Large intestine (tissue), 3 donors: Measurements from ENCODE around the gene HOXC10. TPM values are rescaled to one million over a fixed set of nuclear protein-coding genes. Genes with fewer than 3 reads are reported as not detected.

ENCODE experiments used
- DNase-seq, 2 donors: peaks; one replicate each; pipeline versions ENCODE4 v3.0.0 to v3.0.0-alpha.2; 2013
- H3K27ac ChIP-seq: one replicate; pipeline ENCODE4 v1.5.1; 2013; ENCODE audit warnings: low read length
- H3K27me3 ChIP-seq: 2 replicates; pipeline ENCODE4 v1.6.1; 2013; ENCODE audit warnings: low read length; ENCODE audit not compliant: control insufficient read depth, insufficient read depth
- H3K36me3 ChIP-seq: 2 replicates; pipeline ENCODE4 v1.6.1; 2013; ENCODE audit warnings: low read length; ENCODE audit not compliant: control insufficient read depth, insufficient read depth
- H3K4me1 ChIP-seq: one replicate; pipeline ENCODE4 v1.6.1; 2013; ENCODE audit warnings: low read length; ENCODE audit not compliant: control insufficient read depth, insufficient read depth
- H3K4me3 ChIP-seq: one replicate; pipeline ENCODE4 v1.5.1; 2013; ENCODE audit warnings: low read length
- H3K9me3 ChIP-seq: one replicate; pipeline ENCODE4 v1.6.1; 2013; ENCODE audit warnings: mild to moderate bottlenecking, low read depth, low read length, moderate library complexity; ENCODE audit not compliant: control insufficient read depth
- WGBS: methylation state at CpG from one replicate; pipeline ENCODE4 v1.1.5; 2013; ENCODE audit warnings: low lambda C conversion rate; ENCODE audit not compliant: insufficient coverage; 5-methylcytosine and 5-hydroxymethylcytosine counted together
- polyA plus RNA-seq: library from polyadenylated mRNA; unstranded; fragments of 120-200 nt; gene quantifications from one replicate; pipeline ENCODE4 v1.2.1, GENCODE V29; 2013

Gene HOXC10
- polyA plus RNA-seq, 1 donor: 0.19 TPM

DNA sequence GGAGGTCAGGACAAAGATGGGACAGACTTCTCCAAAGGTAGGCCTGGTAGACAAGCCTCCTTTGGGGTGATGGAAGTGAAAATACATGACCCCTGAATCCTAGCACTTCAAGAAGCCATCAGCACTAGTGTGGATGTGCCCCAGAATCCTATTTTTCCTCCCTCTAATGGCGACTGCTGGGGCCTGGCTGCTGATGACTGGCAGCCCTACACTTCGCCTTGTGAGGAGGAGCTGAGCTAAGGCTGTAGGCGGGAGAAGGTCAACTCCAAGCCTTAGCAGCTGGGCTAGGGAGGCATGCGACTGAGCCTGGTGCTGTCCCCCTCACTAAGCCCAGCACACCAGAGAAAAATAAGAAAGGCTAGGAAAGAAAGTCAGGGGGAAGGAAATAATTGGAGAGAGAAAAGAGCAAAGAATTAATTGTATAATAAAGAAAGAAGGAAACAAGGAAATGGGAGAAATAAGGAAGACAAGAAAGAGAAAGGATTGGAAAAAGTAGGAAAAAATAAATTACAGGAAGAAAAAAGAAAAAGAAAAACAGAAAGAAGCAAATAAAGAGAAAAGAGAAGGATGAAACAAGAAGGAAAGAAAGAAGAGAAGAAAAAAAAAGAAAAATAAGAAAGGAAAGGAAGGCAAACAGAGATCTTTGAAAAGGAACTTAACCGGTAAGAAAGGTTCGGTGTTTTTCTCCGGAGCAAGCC, 4.7 kb upstream of the HOXC10 start:
- H3K36me3 ChIP-seq: no peaks in the 10 kb centered on the region
- H3K4me3 ChIP-seq: no peak overlapping the region
- 69% methylated on average over 4 of the region's 7 CpGs for WGBS
- DNase-seq: no peak
- H3K9me3 ChIP-seq: peaks cover 15% of the 10 kb centered on the region
- H3K4me1 ChIP-seq: peaks cover 26% of the 10 kb centered on the region
- H3K27ac ChIP-seq: no peak overlapping the region
- H3K27me3 ChIP-seq: peaks cover 93% of the 10 kb centered on the region

- Histone ChIP-seq H3K27me3 (peaks cover 93% of the 10 kb centered on the region), H3K4me1 (peaks cover 26% of the 10 kb centered on the region), H3K27ac (no peak overlapping the region), H3K36me3 (no peaks in the 10 kb centered on the region), H3K9me3 (peaks cover 14% of the 10 kb centered on the region), H3K4me3 (no peak overlapping the region)
- WGBS: 67% methylated on average over 1 of the region's 15 CpGs
- no peak for DNase-seq
Observed at GRCh38 chr12:53980802-53981496, 4.0 kb upstream of the HOXC10 start.

DNA sequence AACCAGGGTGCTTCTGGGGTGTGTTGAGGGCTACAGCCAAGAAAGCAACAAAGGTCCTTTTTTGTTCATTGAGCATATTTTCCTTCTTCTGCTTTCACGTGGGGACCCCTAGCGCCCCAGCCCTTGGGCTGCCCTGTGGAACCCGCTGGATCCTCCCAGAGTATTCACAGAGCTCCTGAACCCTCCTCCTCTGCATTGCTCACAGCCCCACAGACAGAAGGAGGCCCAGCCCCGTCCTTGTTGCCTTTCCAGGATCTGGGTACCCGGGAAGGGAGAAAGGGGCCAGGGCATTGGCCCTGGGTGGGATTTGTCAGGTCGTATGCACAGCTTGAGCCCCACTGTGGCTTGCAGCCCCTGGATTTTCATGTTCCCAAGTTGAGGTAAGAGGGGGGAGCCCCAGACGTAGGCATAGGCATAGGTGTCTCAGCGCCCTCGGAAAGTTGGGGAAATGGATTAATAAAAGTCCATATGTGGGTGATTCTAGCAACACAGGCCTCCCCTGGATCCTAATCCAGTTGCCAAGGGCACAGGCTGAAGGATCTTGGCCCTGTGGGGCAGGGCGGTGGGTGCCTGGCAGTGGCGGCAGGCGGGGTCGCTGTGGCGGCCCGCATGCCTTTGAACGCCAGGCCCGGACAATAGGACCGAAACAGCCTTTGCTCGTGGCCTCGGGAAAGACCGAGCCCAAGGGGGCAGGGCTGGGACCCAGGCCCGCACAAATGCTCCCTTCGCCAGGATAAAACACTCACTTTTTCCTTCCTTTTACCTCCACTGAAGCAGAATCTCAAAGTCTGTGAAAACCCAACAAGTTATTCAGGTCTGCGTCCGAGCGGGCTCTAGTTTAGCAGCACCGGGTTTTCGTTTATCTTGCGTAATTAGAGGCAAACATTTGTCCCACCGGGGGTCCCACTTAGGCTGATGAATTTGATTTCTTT, 3.0 kb upstream of the HOXC10 start:
- DNase-seq: no peak
- no peak overlapping the region for H3K27ac ChIP-seq
- H3K36me3 ChIP-seq: no peaks in the 10 kb centered on the region
- peaks cover 93% of the 10 kb centered on the region for H3K27me3 ChIP-seq
- peaks cover 30% of the 10 kb centered on the region for H3K4me1 ChIP-seq
- H3K9me3 ChIP-seq: peaks cover 13% of the 10 kb centered on the region
- 53% methylated on average over 3 of the region's 30 CpGs for WGBS
- H3K4me3 ChIP-seq: no peak overlapping the region

DNA sequence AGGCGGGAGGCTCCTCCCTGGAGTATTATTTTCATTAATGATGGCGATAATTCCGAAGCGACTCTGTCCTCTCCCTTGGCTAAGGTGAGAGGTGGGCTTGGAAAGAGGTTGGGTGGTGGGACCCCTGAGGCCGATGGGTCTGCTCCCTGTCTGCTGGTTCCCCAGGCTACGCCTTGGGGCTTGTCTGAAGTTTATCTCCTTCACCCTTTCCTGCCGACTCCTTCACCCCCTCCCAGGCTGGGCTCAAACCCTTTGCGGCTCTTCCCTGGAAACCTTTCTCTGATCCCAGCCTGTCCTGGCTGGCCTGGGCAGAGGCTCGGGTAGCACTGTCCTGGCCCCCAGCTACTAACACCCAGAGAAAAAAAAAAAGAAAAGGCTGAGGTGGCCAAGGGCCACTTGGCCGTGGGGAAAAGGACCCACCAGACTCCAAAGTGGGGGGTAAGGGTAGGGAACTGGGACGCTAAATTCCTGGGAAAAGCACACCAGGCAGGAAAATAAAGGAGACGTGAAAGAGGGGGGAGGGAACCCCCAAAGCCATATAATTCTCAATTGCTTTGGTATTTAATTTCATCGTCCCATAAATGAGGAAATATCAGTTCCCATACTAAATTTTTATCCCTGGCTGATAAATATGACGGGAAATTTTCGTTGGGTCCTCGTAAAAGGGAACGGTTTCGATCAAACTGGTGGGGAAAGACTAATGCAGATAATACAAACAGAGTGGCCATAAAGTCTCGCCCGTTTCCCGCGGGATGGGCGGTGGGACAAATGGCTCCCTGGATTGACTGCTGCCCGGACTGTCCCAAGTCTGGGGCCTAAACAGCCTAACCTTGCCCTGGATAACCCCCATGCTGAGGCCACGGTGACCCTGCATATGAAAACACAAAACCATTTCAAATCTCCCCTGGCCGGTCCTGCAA, 2.0 kb upstream of the HOXC10 start:
- H3K9me3 ChIP-seq: peaks cover 13% of the 10 kb centered on the region
- H3K4me1 ChIP-seq: peaks cover 33% of the 10 kb centered on the region
- WGBS: 59% methylated on average over 4 of the region's 26 CpGs
- H3K36me3 ChIP-seq: no peaks in the 10 kb centered on the region
- no peak overlapping the region for H3K27ac ChIP-seq
- DNase-seq: no peak
- H3K4me3 ChIP-seq: no peak overlapping the region
- H3K27me3 ChIP-seq: peaks cover 93% of the 10 kb centered on the region

DNA sequence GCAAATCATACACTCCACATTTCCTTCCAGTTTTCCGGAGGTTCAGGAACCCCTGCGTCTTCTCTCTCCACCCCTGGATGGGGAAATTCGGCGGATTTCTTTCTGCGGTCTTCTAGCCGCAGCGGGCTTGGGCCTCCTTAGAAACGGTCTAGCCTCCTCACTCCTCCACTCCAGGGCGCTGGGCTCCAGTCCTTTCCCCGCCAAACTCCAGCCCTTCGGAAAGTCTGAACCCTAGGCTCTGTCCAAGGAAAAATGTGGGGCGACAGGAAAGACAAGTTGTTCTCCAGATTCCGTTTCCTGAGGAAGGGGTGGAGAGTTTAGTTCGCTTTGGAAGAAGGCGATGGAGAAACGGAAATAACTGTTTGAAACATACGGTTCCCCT, 1.4 kb upstream of the HOXC10 start:
- peaks cover 35% of the 10 kb centered on the region for H3K4me1 ChIP-seq
- H3K9me3 ChIP-seq: peaks cover 13% of the 10 kb centered on the region
- no peak for DNase-seq
- peaks cover 95% of the 10 kb centered on the region for H3K27me3 ChIP-seq
- H3K27ac ChIP-seq: no peak overlapping the region
- WGBS: 20% methylated on average over 1 of the region's 17 CpGs
- no peaks in the 10 kb centered on the region for H3K36me3 ChIP-seq
- H3K4me3 ChIP-seq: no peak overlapping the region

DNA sequence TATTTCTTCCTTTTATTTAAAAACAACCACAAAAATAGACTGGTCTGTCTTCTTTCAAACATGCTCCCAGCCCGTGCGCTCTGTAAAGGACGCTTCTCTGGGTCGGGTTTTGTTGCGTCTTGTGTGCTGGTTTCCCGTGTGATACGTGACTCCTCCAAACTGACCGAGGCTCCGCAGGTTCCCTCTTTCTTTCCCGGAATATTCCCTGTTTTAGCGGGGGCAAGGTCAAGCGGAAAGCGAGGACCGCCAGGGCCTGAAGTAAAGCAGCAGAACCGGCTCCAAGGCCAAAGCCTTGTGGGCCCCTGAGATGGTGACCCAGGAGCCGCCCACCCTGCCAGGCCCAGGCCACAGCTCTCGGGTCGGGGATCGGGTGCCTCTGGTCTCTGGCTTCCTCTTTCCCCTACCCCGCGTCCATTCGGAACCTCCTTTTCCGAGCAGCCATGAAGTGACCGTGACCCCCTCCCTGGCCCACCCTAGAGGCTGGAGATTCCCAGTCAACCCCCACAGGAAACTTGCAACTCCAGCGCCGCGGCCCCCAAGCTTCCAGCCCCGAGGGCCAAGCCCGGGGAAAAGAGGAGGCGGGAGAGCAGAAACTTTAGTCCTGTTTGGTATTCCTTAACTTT, 885 bp upstream of the HOXC10 start:
- H3K27ac ChIP-seq: no peak overlapping the region
- no peak overlapping the region for H3K4me3 ChIP-seq
- DNase-seq: no peak
- no peaks in the 10 kb centered on the region for H3K36me3 ChIP-seq
- no CpG with 5 or more reads among the region's 30 CpGs for WGBS
- H3K4me1 ChIP-seq: peaks cover 39% of the 10 kb centered on the region
- peaks cover 13% of the 10 kb centered on the region for H3K9me3 ChIP-seq
- H3K27me3 ChIP-seq: peaks cover 95% of the 10 kb centered on the region

DNA sequence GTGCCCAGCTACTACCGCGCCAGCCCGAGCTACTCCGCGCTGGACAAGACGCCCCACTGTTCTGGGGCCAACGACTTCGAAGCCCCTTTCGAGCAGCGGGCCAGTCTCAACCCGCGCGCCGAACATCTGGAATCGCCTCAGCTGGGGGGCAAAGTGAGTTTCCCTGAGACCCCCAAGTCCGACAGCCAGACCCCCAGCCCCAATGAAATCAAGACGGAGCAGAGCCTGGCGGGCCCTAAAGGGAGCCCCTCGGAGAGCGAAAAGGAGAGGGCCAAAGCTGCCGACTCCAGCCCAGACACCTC, 697 bp downstream of the HOXC10 start:
- no peak for DNase-seq
- Histone ChIP-seq H3K27me3 (peaks cover 97% of the 10 kb centered on the region), H3K4me1 (peaks cover 35% of the 10 kb centered on the region), H3K36me3 (no peaks in the 10 kb centered on the region), H3K27ac (no peak overlapping the region), H3K4me3 (no peak overlapping the region), H3K9me3 (peaks cover 13% of the 10 kb centered on the region)
- WGBS: no CpG with 5 or more reads among the region's 21 CpGs

DNA sequence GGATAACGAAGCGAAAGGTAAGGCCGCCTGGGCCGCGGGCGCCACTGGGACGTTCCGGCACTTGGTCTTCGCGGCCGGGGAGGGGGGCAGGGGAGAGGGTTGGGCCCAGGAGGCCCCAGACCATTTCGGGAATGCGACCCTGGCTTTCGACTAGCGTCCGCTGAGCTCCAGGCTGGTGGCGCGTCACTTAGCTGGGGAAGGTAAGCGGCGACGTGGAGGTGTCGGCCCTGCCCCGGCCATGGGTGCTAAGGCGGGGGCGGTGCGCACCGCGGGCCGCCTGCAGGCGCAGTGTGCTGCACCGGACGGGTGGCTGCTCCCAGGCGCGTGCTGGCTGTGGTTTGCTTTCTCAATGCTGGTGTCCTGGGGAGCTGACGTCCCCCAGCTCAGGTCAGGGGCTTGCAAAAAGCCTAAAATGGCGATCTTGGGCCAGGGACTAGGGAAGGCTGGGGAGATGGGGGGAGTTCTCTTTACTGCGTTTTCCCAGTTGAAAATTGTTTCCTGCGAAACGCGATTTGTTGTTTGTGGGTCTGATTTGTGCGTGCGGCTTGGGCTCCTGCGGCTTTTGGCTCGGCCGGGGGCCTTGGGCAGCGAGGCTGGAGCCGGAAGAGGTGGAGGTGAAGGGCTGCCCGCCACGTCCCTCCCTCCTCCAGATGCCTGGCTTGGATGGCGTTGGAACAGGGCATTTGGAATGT, 1.2 kb downstream of the HOXC10 start:
- peak in 1 of 2 donors; percentile 68 for DNase-seq
- H3K27me3 ChIP-seq: peaks cover 97% of the 10 kb centered on the region
- no peaks in the 10 kb centered on the region for H3K36me3 ChIP-seq
- 33% methylated on average over 1 of the region's 50 CpGs for WGBS
- no peak overlapping the region for H3K4me3 ChIP-seq
- H3K4me1 ChIP-seq: peaks cover 38% of the 10 kb centered on the region
- peaks cover 13% of the 10 kb centered on the region for H3K9me3 ChIP-seq
- no peak overlapping the region for H3K27ac ChIP-seq
